HUES64 (cell line): ENCODE data around the gene STAG2.

ENCODE experiments used
- H3K27ac ChIP-seq: 2 replicates; pipeline ENCODE4 v1.7.0; 2013; ENCODE audit warnings: low read depth, low read length, inconsistent platforms
- H3K27me3 ChIP-seq: 2 replicates; pipeline ENCODE4 v1.6.1; 2013; ENCODE audit warnings: mild to moderate bottlenecking, low read length; ENCODE audit not compliant: insufficient read depth
- H3K36me3 ChIP-seq: 2 replicates; pipeline ENCODE4 v1.6.1; 2013; ENCODE audit warnings: mild to moderate bottlenecking, low read length; ENCODE audit not compliant: insufficient read depth
- H3K4me1 ChIP-seq: 2 replicates; pipeline ENCODE4 v1.6.1; 2013; ENCODE audit warnings: mild to moderate bottlenecking, low read length, moderate library complexity; ENCODE audit not compliant: insufficient read depth
- H3K4me3 ChIP-seq: 2 replicates; pipeline ENCODE4 v1.5.1; 2013; ENCODE audit warnings: mild to moderate bottlenecking, low read length, moderate library complexity
- H3K9ac ChIP-seq: 2 replicates; pipeline ENCODE4 v1.6.1; 2013; ENCODE audit warnings: mild to moderate bottlenecking, low read depth, low read length
- H3K9me3 ChIP-seq: 2 replicates; pipeline ENCODE4 v1.6.1; 2013; ENCODE audit warnings: low read depth, low read length; ENCODE audit not compliant: insufficient read depth
- WGBS: fragments of 150-250, 120-280 bp; methylation state at CpG from one replicate; pipeline ENCODE4 v1.1.7; 2013; ENCODE audit warnings: missing lambda C conversion rate; 5-methylcytosine and 5-hydroxymethylcytosine counted together

The STAG2 gene

DNA sequence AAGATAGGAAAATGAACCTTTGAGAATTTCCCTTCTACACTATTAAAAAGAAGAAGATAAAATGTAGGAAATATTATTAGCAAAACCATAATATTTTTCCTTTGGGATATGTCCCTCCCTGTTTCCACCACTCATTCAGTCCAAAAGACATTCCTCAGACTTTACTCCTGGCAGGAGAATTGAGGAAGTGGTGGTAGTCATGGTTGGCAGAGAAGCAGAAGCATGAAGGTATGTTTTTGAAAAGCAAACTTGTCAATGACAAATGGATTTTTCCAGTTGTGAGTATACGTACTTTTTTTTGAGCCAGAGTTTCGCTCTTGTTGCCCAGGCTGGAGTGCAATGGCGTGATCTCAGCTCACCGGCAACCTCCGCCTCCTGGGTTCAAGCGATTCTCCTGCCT is 13.7 kb downstream of the STAG2 start:
- Histone ChIP-seq H3K9ac (no peak overlapping the region), H3K4me1 (peaks cover 7% of the 10 kb centered on the region; the same call in 1 of the 2 replicates), H3K27me3 (no peaks in the 10 kb centered on the region), H3K4me3 (no peak overlapping the region), H3K9me3 (no peaks in the 10 kb centered on the region), H3K36me3 (no peaks in the 10 kb centered on the region), H3K27ac (no peak overlapping the region)
- 97% methylated on average over 6 of the region's 6 CpGs for WGBS

DNA sequence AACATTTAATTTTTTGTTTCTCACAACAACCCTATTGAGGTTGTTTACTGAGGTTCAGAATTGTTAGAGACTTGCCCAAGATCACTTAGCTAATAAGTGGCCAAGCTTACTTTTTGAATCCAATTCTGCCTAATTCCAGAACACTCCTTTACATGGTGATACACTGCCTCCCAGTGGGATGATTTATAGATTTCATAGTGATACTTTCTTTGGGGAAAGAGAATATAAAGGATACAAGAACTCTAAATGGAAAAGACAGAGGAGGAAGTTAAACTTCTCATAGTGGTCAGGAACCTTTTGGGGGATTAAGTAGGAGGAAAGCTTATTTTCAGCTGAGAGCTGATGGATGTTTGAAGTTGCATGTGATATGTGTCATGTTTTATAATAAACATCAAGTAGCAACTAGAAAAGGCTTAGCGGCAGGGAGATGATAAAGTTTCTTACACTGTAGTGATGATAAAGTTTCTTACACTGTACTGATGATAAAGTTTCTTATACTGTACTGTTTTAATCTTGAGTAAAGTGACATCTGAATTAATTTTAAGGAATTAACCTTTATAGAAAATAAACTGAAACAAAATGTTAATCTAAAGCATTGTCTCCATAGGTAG is 15.3 kb downstream of the STAG2 start:
- Histone ChIP-seq H3K4me3 (no peak overlapping the region), H3K36me3 (no peaks in the 10 kb centered on the region), H3K9me3 (no peaks in the 10 kb centered on the region), H3K27ac (no peak overlapping the region), H3K4me1 (peaks cover 13% of the 10 kb centered on the region; the same call in 1 of the 2 replicates), H3K9ac (no peak overlapping the region), H3K27me3 (no peaks in the 10 kb centered on the region)
- no CpG with 5 or more reads among the region's 1 CpG for WGBS

GRCh38 chrX:123983240-123983639 is 21.7 kb downstream of the STAG2 start:
- Histone ChIP-seq H3K36me3 (no peaks in the 10 kb centered on the region), H3K4me1 (peaks cover 20% of the 10 kb centered on the region), H3K27ac (no peak overlapping the region), H3K27me3 (no peaks in the 10 kb centered on the region), H3K9ac (no peak overlapping the region), H3K4me3 (no peak overlapping the region), H3K9me3 (no peaks in the 10 kb centered on the region)
- 43% methylated on average over 1 of the region's 3 CpGs for WGBS

- peaks cover 12% of the 10 kb centered on the region; the same call in 1 of the 2 replicates for H3K4me1 ChIP-seq
- WGBS: 100% methylated on average over 1 of the region's 2 CpGs
- H3K27me3 ChIP-seq: no peaks in the 10 kb centered on the region
- no peak overlapping the region for H3K27ac ChIP-seq
- no peak overlapping the region for H3K4me3 ChIP-seq
- H3K9me3 ChIP-seq: no peaks in the 10 kb centered on the region
- no peak overlapping the region for H3K9ac ChIP-seq
- no peaks in the 10 kb centered on the region for H3K36me3 ChIP-seq
Observed at GRCh38 chrX:123986377-123986776, 24.9 kb downstream of the STAG2 start.

- Histone ChIP-seq H3K4me3 (no peak overlapping the region), H3K27me3 (no peaks in the 10 kb centered on the region), H3K9me3 (no peaks in the 10 kb centered on the region), H3K9ac (no peak overlapping the region), H3K36me3 (no peaks in the 10 kb centered on the region), H3K27ac (no peak overlapping the region), H3K4me1 (peaks cover 8% of the 10 kb centered on the region; the same call in 1 of the 2 replicates)
- no CpG with 5 or more reads among the region's 1 CpG for WGBS
Observed at GRCh38 chrX:123988423-123989111, 27.1 kb downstream of the STAG2 start.

GRCh38 chrX:123989235-123989634 is 27.7 kb downstream of the STAG2 start:
- Histone ChIP-seq H3K4me1 (peaks cover 13% of the 10 kb centered on the region), H3K9ac (no peak overlapping the region), H3K27me3 (no peaks in the 10 kb centered on the region), H3K4me3 (no peak overlapping the region), H3K27ac (no peak overlapping the region), H3K36me3 (no peaks in the 10 kb centered on the region), H3K9me3 (no peaks in the 10 kb centered on the region)
- no CpG with 5 or more reads among the region's 1 CpG for WGBS

DNA sequence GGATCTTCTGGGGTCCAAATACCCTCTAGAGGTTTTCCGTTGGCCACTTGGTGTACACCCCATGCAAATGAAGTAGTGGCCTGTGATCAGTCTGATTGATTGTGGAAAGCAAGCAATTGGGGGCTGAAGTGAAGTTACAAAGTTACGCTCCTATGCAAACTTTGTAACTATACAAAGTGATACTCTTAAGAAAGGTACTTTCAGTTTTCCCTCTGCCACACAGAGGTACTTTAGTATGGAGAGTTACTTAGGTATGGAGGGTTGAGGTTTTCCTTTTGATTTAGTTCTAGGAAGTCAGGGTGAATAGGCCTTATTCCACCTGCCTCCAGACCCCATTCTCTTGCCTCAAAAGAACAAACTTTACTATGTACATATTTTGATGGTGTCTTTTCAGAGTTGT is 28.7 kb downstream of the STAG2 start:
- Histone ChIP-seq H3K27me3 (no peaks in the 10 kb centered on the region), H3K4me3 (no peak overlapping the region), H3K9ac (no peak overlapping the region), H3K27ac (no peak overlapping the region), H3K36me3 (no peaks in the 10 kb centered on the region), H3K4me1 (peaks cover 15% of the 10 kb centered on the region), H3K9me3 (no peaks in the 10 kb centered on the region)
- WGBS: 95% methylated on average over 1 of the region's 2 CpGs

- Histone ChIP-seq H3K27me3 (no peaks in the 10 kb centered on the region), H3K36me3 (no peaks in the 10 kb centered on the region), H3K4me3 (no peak overlapping the region), H3K9me3 (no peaks in the 10 kb centered on the region), H3K4me1 (peaks cover 15% of the 10 kb centered on the region), H3K27ac (no peak overlapping the region), H3K9ac (no peak overlapping the region)
- WGBS: 89% methylated on average over 3 of the region's 3 CpGs
Observed at GRCh38 chrX:123990602-123991001, 29.1 kb downstream of the STAG2 start.

GRCh38 chrX:123993326-123993725 is 31.8 kb downstream of the STAG2 start:
- Histone ChIP-seq H3K4me1 (peaks cover 12% of the 10 kb centered on the region; the same call in 1 of the 2 replicates), H3K27me3 (no peaks in the 10 kb centered on the region), H3K36me3 (no peaks in the 10 kb centered on the region), H3K9ac (no peak overlapping the region), H3K4me3 (no peak overlapping the region), H3K27ac (no peak overlapping the region), H3K9me3 (no peaks in the 10 kb centered on the region)
- 100% methylated on average over 1 of the region's 1 CpG for WGBS

GRCh38 chrX:123993904-123994635 is 32.6 kb downstream of the STAG2 start:
- H3K4me1 ChIP-seq: peaks cover 9% of the 10 kb centered on the region; the same call in 1 of the 2 replicates
- no peaks in the 10 kb centered on the region for H3K9me3 ChIP-seq
- no peak overlapping the region for H3K9ac ChIP-seq
- WGBS: 88% methylated on average over 2 of the region's 3 CpGs
- no peaks in the 10 kb centered on the region for H3K27me3 ChIP-seq
- no peak overlapping the region for H3K27ac ChIP-seq
- H3K36me3 ChIP-seq: no peaks in the 10 kb centered on the region
- H3K4me3 ChIP-seq: no peak overlapping the region

DNA sequence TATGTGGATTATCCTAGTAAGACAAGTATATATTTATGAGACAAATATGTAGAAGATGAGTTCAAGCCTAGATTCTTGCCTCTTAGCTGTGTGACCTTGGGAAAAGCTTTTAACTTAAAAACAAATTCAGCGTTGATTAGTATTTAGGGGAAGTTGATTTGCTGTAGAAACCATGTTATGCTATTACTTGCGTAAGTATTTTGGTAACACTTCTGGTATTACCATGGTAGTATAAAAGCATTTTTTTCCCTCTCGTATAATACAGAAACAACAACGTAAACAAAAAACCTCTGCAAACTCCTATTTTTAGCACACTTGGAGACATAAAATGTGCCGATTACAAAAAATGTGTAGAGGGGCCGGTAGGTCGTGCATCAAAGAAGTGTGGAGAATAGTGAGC is 33.2 kb downstream of the STAG2 start:
- Histone ChIP-seq H3K4me1 (peaks cover 9% of the 10 kb centered on the region; the same call in 1 of the 2 replicates), H3K27me3 (no peaks in the 10 kb centered on the region), H3K9ac (no peak overlapping the region), H3K27ac (no peak overlapping the region), H3K4me3 (no peak overlapping the region), H3K9me3 (no peaks in the 10 kb centered on the region), H3K36me3 (no peaks in the 10 kb centered on the region)
- WGBS: 96% methylated on average over 5 of the region's 7 CpGs
